GM18858 (cell line): ENCODE data around the gene HS3ST6.
"Not testable (repeated sequence)": the region's sequence is repeated elsewhere in the genome, so short reads cannot be mapped to it uniquely, and the experiment has no call there.

Experiments used
- ATAC-seq: cut with Tn5 transposase; IDR thresholded peaks from one replicate; pipeline ENCODE4 v1.9.1; 2021; ENCODE audit not compliant: unreplicated experiment

HS3ST6 gene

DNA sequence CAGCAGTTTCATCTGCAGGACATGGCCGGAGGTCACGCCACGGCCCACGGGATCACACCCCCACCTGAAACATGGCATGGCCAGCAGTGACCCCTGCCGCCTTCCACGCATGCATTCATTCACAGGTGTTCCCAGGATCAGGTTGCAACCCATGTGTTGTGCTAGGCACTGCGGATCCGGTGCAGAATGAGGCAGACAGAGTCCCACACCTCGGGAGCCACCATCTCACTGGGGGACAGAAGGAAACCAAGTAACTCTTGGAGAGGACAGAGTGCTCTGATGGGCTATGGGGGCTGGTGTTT lies 29.1 kb upstream of the HS3ST6 start:
- no peak for ATAC-seq

DNA sequence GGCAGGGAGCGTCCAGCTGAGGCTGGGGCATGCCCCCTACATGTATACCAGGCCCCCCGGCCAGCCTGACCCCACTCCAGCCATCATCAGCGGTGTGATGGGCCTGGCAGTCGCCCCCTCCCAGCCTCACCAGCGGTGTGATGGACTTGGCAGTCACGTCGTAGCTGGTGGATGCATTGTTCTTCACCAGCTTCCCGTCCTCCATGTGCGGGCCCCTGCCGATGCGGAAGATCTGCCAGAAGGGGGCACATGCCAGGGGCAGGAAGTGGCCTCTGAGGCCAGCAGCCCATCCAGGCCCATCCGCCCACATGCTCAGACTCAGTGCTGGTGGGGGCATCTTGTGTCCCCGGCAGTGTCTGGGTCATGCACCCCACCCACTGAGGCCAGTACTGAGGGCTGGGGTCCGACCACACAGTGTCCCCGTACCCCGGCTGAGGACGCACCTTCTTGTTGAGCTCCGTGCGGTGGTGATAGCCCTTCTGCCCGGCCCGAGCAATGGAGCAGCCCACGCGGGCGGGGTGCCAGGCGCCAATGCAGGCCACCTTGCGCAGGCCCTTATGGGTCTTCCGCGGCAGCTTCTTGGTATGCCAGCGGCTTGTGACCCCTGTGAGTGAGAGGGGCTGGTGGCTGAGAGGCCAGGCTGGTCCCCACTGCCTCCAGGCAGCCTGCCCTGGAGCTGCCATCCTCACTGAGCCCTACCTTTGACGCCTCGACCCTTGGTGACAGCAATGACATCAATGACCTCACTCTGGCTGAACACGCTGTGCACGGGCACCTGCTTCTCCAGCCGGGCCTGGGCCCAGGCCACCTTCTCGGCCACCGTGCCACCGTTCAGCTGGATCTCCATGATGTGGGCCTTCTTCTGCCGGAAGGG lies 28.5 kb upstream of the HS3ST6 start:
- no peak for ATAC-seq

DNA sequence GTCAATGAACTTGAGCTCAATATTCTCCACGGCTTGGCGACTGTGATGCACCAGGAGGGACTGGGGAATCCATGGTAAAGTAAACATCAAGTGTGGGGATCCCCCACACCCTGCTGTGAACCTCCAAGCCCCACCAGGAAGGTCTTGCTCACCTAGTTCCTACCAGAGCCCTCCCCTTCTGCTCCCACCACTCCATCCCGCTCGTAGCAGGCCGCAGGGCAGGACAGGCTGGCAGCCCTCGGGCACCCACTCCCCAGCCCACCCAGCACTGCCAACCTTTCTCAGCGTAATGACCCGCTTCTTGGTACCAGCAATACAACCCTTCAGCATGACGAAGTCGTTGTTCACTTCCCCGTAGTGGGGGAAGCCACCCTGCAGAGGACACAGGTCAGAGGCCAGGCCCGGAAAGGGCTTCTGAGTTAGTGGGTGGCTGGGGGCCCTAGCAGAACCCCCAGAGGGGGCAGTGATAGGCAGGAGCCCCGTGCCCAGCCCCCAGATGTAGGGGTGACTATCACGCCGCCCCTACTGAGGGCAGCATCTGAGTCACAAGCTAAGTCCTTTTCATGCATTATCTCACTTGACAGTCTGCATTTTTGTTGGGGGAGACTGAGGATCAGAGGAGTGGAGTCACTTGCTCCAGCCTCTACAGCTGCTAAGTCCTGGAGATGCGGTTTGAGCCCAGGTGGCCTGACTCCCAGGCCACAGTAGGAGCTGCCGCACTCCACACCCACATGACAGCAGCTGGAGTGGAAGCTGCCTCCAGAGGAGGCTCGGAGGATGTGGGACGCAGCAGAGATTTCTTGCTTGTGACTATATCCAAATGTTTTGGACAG lies 27.6 kb upstream of the HS3ST6 start:
- no peak for ATAC-seq

DNA sequence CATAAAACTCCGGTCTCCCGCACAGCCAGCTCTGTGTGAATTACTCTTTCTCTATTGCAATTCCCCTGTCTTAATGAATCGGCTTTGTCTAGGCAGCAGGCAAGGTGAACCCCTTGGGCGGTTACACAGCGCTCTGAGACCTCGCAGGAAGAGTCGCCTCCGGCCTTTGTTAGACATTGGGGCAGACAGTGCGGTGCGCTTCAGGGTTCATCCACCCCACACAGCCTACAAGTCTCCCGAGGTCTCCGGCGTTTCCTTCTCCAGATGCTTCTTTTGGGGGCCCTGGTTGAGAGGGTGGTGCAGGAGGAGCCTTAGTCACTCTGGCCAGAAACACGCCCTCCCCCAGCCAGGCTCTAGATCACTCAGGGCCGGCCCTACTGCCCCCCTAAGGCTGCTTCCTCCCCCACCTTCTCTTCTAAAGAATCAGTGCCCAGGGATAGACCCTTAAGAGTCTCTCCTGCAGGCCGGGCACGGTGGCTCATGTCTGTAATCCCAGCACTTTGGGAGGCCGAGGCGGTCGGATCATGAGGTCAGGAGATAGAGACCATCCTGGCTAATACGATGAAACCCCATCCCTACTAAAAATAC lies 26.5 kb upstream of the HS3ST6 start:
- no peak for ATAC-seq

DNA sequence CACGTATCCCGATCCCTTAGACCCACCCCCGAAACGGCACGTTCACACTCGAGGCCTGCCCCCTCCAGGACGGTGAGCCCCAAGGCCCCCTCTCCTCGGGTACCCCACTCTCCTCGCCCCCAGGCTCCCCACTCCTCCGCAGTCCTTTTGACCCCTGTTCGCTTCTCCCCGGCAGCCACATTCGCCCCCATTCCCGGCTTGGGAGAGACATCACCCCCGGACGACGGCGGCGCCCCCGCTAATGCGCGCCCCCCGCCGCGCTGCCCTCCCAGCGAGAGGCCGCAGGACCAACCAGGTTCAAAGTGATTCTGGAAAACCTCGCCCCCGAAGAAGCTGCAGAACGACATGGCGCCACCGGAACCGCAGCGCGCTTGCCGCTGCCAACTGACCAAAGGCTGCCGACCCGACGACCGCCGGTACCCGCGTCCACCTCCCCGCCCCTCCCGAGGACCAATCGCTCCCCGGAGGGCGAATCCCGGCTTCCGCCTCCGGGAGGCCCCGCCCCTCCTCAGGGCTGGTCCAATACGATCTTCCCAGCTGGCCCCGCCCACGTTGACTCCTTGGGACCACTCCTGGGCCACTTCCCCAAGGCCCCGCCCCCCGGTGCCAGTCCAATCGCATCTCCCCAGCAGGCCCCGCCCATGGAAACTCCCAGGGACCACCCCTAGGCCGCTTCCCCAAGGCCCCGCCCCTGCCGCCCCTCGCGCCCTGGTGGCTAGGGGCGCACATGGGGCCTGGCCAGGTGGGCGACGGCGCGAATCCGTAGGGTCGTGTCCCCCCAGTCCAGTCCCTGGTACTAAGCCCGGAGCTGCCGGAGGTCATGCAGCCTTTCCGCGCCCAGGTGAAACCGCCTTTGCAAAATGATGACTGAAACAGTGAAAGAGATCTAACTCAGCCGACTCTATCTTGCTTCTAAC lies 24.9 kb upstream of the HS3ST6 start, which contains the start of gene MSRB1:
MSRB1 (minus strand) TSS at position 390 of the 917 bp plus-strand sequence; CDS start at position 347, 43 bp downstream.
- peak; percentile 71 for ATAC-seq

DNA sequence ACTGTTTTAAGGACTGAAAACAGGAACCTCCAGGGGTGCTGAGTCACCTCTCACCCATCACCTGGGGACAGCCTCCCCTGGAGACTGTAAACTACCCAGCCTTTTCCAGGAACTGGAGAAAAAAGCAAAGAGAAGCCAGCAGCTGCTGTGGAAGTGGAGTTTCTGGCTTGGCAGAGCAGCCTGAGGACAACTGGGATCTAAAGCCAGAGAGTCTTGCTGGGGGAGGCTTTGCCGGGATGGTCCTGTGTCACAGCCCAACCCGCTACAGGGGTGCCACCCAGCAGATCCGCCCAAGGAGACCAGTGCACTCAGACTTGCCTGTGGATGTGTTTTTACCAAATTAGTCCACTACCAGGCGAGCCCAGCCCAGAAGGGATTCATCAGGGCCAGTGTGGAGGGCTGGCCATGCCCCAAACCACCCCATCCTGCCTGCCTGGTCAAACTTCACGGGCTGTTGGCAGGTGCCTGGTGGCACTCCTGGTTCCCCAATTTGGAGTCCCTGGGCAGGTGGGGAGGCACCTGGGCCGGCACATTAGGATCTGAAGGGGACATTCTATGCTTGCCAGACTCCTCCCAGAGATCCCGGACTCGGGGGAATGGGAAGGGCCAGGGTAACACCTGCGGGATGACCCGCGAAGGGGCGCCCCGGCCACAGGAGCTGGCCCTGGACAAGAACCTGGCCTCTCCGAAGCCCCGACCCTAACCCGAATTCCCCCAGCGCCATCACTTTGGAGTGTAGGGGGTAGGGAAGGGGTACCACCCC lies 24.0 kb upstream of the HS3ST6 start:
- no peak for ATAC-seq

DNA sequence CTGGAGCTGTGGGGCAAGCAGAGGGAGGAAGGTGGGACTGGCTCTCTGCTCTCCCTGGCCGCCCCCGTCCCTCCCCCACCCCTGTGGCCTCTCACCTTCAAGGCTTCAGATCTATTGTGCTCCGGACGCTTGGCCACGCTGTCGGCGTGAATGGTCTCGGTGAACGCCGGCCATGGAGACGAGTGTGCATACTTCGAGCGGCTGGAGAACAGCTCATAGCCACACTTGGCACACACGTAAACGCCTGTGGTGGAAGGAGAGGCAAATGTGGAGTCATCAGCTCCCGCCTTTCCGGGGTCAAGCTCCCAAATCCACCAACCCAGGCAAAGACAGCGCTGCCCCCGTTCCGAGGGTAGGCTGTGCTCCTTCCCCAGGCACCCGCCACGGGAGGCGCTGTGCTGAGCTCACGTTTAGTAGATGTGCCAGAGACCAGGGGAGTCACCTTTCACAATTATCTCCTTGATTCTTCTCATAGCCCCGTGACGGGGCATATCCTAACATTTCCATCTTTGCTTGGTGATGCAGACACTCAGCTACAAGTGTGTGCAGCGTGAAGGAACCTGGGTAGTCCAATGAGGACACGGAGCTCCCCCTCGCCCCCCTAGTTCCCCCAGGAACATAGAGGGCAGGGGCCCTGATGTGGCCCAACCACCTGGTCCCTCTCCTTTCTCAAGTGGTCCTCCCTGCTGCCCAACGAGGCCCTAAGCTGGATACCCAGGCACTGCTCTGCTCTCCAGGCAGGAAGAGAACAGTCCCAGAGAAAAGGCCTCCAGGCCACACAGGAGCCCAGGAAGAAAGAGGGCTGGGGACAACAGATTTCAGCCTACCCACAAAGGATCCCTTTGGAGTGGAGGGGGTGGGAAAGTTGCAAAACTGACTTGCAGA lies 23.2 kb upstream of the HS3ST6 start:
- ATAC-seq: no peak

DNA sequence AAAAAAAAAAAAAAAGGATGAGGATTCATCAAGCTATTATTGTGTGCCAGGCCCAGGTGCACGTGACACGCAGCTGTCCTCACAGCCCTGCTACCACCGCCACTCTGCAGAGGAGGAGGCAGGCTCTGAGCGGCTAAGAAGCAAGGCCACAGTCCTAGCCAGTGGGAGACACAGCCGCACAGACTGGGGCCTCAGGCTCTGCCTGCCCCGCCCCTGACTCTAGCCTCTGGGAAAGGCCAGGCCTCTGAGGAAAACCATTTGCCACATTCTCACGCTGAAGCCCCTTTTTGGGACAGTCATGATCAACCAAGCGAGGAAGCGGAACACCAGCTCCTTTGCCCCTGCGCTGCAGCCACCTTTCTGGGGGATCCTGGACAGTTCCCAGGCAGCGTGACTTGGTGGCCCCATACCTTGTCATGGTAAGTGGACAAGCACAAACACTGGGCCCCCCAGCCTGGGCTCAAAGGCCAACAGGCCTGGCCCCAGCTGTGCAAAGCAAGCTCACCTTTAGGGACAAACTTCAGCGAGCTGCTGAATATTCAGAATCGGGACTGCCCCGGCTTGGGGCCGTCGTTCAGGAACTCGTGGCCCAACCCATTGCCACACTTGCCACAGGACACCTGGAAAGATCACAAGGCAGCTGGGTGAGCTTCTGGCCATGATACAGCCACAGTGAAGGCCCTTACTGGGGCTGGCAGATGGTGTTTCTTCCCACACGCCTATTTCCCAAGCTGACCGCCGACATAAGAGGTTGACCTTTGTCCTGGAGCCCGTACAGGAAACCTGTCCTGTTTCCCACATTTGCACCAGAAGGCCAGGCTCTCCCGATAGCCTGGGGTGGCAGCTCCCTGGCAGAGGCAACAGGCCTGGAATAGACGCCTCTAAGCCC lies 22.3 kb upstream of the HS3ST6 start:
- ATAC-seq: no peak

DNA sequence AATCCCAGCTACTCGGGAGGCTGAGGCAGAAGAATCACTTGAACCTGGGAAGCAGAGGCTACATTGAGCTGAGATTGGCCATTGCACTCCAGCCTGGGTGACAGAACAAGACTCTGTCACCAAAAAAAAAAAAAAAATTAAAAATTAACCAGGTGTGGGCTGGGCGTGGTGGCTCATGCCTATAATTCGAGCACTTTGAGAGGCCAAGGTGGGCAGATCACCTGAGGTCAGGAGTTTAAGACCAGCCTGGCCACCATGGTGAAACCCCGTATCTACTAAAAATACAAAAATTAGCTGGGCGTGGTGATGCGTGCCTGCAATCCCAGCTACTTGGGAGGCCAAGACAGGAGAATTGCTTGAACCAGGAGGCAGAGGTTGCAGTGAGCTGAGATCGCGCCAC lies 21.6 kb upstream of the HS3ST6 start:
- ATAC-seq: not testable (repeated sequence)

DNA sequence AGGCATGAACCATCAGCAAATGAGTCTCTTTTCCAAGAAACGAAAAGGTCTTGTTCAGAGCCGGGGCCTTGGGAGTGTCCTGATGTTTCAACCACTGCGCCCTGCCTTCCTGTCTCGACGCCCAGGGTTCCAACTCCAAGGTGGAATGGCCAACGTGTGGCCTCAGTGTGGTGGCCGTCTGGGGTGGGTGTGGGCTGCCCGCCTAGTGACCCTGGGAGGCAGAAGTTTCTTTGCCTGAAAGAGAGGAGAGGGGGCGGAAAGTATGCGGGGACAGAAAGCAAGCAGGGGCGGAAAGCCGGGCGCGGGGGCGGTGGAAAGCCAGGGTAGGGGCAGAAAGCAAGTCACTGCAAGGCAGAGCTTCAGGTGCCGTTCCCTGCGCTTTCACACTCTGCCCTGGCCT lies 20.7 kb upstream of the HS3ST6 start:
- no peak for ATAC-seq

DNA sequence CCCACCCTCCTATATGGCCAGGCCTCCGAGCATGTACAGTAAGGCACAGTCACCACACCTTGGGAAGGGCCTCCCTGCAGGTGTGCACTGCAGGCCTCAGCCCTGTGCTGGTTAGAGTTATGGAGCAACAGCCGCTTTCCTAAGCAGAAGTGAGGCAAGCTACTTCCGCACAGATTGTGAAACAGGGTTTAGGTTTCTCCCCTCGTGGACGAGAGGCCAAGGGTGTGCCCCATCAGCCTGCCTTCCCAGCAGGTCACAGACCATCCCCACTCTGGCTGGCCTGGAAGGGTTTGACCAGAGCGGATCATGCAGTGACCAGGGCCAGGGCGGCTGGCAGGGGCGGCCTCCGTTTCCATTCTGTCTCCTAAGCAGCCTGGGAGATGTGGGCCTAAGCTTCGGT lies 20.1 kb upstream of the HS3ST6 start:
- no peak for ATAC-seq

DNA sequence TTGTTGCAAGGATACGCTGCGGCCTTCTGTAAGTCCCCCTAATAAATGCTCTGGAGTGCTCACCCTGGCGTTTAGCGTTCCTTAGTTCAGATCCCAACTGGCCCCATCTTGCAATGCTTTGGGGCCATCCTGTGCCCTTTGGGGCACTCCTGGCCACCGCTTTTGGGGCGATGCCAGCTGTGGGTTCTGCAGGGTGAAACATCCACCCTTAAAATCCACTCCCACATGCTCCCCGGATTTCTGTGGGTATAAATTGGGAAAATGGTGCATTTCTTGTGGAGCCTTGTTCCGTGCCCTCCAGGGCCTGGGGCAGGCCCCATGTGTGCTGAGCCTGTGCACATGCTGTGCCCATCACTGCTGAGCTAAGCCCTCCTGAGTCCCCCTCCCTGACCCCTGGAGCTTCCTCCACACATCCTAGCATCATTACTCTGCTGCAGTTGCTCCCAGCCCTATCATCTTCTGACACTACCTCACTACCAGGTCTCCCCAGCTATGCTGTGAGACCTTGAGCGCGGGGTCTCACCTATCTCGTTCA lies 18.8 kb upstream of the HS3ST6 start:
- ATAC-seq: no peak

DNA sequence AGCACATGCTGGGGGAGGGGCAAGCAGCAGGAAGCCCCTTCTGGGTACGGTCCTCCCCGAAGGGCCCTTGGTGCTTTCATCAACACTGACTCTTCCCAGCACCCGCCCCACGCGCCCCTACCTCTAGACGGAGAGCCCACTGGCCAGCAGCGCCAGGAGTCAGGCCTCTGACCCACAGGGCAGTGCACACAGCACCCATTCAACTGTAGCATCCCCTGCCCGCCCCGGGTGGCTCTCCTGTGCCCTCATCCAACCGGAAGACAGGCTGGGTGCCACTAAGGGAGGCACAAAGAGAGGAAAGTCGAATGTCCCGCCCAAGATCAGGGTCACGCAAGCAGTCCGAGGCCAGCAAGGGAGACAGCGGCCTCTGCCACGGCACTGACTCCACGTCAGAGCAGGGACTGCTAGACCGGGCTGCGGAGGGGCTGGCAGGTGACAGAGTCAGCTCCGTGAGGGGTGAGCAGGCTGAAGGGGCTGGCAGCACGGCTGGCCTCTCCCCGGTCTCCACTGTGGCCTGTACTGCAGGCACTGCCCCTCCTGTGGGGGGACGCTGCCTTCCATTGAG lies 15.0 kb upstream of the HS3ST6 start:
- no peak for ATAC-seq

DNA sequence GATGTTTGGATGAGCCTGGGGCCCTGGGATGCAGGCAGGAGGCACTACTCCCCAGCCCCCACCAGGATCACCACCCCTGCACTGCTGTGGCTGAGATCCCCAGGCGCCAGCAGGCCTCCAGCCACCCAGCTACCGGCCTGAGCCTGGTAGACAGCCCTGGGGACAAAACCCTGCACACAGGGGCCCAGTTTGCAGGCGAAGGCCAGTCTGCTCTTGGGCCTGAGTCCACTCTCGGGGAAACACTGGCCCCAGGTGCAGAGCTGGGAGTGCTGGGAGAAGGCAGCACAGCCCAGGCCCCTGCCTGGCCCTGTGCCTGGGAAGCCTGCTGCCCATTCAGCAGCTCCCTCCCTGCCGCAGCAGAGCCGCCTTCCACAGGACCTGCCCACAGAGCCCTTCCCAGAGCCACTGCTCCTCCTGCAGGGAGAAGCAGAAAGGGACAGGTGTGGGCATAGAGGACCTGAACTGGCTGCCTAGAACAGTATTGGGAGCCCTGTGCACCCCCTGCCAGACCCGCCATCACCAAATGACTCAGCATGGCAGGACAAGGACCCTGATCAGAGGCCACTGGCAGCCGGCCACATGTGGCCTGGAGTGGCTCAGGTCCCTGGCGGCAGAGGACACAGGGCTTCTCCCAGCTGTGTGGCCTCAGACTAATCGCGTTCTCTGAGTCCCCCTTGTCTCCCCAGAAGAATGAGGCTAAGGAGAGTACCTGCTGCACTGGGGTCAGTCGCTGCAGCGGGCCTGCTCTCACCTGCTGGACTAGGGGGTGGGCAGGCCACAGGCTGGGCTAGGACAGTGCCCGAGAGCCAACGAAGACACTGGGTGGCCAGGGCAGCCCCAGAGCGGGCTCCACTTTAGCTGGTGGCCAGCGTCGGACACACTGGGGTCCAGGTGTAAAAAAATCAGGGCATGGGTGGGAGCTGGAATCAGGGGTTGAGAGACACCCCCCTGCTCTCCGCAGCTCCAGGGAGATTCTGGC lies 14.1 kb upstream of the HS3ST6 start:
- no peak for ATAC-seq

DNA sequence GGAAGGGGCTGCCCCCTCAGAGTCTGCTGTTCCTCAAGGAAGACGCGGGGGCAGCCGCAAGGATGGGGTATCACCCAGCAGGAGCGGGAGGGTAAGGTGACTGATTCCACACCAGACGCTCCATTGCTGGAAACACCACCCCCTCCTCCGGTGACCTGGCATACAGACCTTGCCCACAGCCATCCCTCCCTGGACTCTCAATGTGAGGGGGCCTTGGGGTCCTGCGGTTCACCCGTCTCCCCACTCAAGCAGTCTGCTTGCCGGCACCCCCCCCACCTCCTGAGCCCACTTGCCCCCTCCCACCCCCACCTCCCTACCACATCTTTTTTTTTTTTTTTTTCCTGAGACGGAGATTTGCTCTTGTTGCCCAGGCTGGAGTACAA lies 12.1 kb upstream of the HS3ST6 start:
- ATAC-seq: no peak

DNA sequence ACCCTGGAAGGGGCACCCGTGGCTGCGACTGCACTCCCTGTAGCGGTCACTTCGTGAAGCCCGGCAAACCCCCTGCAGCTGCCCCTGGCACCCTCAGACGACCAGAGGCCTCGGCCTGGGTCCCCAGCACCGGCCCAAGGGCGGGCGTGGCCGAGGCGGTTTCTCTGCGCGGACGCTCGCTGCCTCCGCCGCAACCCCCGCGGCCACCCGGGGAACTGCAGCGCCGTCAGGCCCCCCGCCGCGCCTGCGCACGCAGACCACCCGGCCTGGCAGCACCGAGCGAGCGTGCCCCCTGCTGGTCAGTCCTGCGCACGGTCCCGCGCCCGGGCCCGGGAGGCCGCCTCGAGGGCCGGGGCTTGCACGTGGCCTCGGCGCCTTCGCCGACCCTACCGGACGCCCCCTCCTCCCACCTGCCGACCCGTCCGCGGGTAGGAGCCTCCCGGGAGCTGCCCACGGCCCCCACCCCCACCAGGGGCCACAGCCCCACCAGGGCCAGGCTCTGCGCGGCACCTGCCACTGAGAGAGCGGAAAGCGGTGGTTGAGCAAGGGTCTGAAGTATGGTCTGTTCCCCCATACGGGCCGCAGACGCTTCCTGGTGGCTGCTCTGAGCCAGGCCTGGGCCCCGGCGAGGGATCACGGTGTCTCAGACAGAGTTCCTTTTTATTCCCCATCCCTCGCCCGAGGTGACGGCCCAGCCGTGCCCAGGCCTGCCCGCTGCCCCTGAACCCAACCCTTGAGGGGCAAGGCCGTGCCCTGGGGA lies 11.5 kb upstream of the HS3ST6 start:
- peak; percentile 66 for ATAC-seq
